GM23248 (cell line): Measurements from ENCODE around the gene CCT3. TPM values are rescaled to one million over a fixed set of nuclear protein-coding genes. Genes with fewer than 3 reads are reported as not detected.

Experiments used
- DNase-seq: peaks from one replicate; pipeline ENCODE4 v3.0.0-alpha.2; 2015
- H2AFZ ChIP-seq: fragments of 200-600 bp; sonication (generic); 2 replicates; pipeline ENCODE4 v1.6.1; 2016; ENCODE audit warnings: antibody characterized with exemption
- H3F3A ChIP-seq: fragments of 200-600 bp; sonication (generic); 2 replicates; pipeline ENCODE4 v1.6.1; 2016; ENCODE audit warnings: mild to moderate bottlenecking, antibody characterized with exemption, mixed run types; ENCODE audit not compliant: insufficient read depth
- H3K27ac ChIP-seq: fragments of 200-600 bp; sonication (generic); 2 replicates; pipeline ENCODE4 v1.5.1; 2016; ENCODE audit warnings: mild to moderate bottlenecking
- H3K27me3 ChIP-seq: fragments of 200-600 bp; sonication (generic); replicated peaks from 2 replicates; pipeline ENCODE4 v1.6.1; 2016; ENCODE audit warnings: mild to moderate bottlenecking; ENCODE audit not compliant: insufficient read depth
- H3K36me3 ChIP-seq: fragments of 200-600 bp; sonication (generic); 2 replicates; pipeline ENCODE4 v1.6.1; 2016; ENCODE audit warnings: low read depth, mild to moderate bottlenecking
- H3K4me1 ChIP-seq: fragments of 200-600 bp; sonication (generic); 2 replicates; pipeline ENCODE4 v1.6.1; 2016; ENCODE audit warnings: mild to moderate bottlenecking; ENCODE audit not compliant: insufficient read depth
- H3K4me2 ChIP-seq: fragments of 200-600 bp; sonication (generic); one replicate; pipeline ENCODE4 v1.6.1; 2016; ENCODE audit warnings: mild to moderate bottlenecking; ENCODE audit not compliant: unreplicated experiment
- H3K4me3 ChIP-seq: fragments of 200-600 bp; sonication (generic); 2 replicates; pipeline ENCODE4 v1.5.1; 2016; ENCODE audit warnings: mild to moderate bottlenecking
- H3K79me2 ChIP-seq: fragments of 200-600 bp; sonication (generic); 2 replicates; pipeline ENCODE4 v1.6.1; 2016; ENCODE audit warnings: mild to moderate bottlenecking; ENCODE audit not compliant: insufficient read depth
- H3K9ac ChIP-seq: fragments of 200-600 bp; sonication (generic); 2 replicates; pipeline ENCODE4 v1.6.1; 2016; ENCODE audit warnings: mild to moderate bottlenecking
- H3K9me2 ChIP-seq: fragments of 200-600 bp; sonication (generic); 2 replicates; pipeline ENCODE4 v1.6.1; 2016; ENCODE audit warnings: mixed run types, mild to moderate bottlenecking, moderate library complexity; ENCODE audit not compliant: insufficient read depth
- H3K9me3 ChIP-seq: fragments of 200-600 bp; sonication (generic); one replicate; pipeline ENCODE4 v1.6.1; 2017; ENCODE audit warnings: low read depth
- H4K20me1 ChIP-seq: fragments of 200-600 bp; sonication (generic); 2 replicates; pipeline ENCODE4 v1.6.0; 2016; ENCODE audit not compliant: insufficient read depth
- EZH2 ChIP-seq: fragments of 200-600 bp; sonication (generic); IDR thresholded peaks from 2 replicates; pipeline ENCODE4 v1.6.1; 2018; ENCODE audit warnings: antibody characterized with exemption, mild to moderate bottlenecking; ENCODE audit not compliant: insufficient read depth, poor library complexity, severe bottlenecking
- EZH2phosphoT487 ChIP-seq: fragments of 200-600 bp; sonication (generic); IDR thresholded peaks from 2 replicates; pipeline ENCODE4 v1.6.1; 2018; ENCODE audit warnings: antibody characterized with exemption, moderate library complexity, mild to moderate bottlenecking, low read depth; ENCODE audit not compliant: insufficient read depth
- WGBS, 2 experiments: methylation state at CpG; one replicate each; pipeline ENCODE4 v1.1.6; 2015 to 2017; ENCODE audit warnings: low lambda C conversion rate in 2 of 2, low coverage in 1 of 2; ENCODE audit errors: missing lambda C conversion rate in 2 of 2; 5-methylcytosine and 5-hydroxymethylcytosine counted together
- in situ Hi-C: fragments of 300-500 bp; cut with MboI; formaldehyde crosslinking; loops from 2 replicates; pipeline ENCODE4 v1.15.0; 2020
- polyA plus RNA-seq: library from polyadenylated mRNA; unstranded; fragments of >200 nt; fragmentation: Nextera tagmentation; extraction: Ambion mirVana; gene quantifications from 2 replicates; pipeline ENCODE4 v1.2.1, GENCODE V29; 2016
- total RNA-seq: library from RNA; depleted of rRNA; stranded (reverse); fragments of >200 nt; shearing (Covaris generic); gene quantifications from 2 replicates; pipeline ENCODE4 v1.2.3, GENCODE V29; 2014

The CCT3 gene
- total and polyA plus RNA-seq, 2 experiments from 2014 or later = 226 to 307 TPM

DNA sequence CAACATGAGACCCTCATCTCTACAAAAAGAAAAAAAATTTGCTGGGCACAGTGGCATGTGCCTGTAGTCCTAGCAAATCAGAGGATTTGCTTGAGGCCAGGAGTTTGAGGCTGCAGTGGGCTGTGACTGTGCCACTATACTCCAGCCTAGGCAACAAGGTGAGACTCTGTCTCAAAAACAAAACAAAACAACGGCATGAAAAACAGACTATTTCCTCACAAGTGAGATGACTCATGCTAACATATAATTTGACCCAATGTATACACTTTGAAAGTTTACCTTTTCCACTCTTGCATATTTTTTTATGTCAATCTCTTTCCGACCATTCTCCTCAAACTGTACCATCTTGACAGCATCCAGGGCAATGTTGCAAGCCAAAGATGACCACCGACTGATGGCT lies 17.5 kb downstream of the CCT3 start:
- no peaks in the 10 kb centered on the region for H3K9me2 ChIP-seq
- H3K9me3 ChIP-seq = no peaks in the 10 kb centered on the region
- no peaks in the 10 kb centered on the region for H4K20me1 ChIP-seq
- peaks cover 42% of the 10 kb centered on the region for H3F3A ChIP-seq
- H2AFZ ChIP-seq = no peak overlapping the region
- H3K4me2 ChIP-seq = no peak overlapping the region
- H3K36me3 ChIP-seq = peaks cover 74% of the 10 kb centered on the region
- no peaks in the 10 kb centered on the region for H3K27me3 ChIP-seq
- H3K4me3 ChIP-seq = no peak overlapping the region
- in situ Hi-C loops = no loop called here
- peaks cover 52% of the 10 kb centered on the region for H3K79me2 ChIP-seq
- no peak for DNase-seq
- H3K4me1 ChIP-seq = no peaks in the 10 kb centered on the region
- WGBS, 2 experiments = 74 to 75% methylated on average over 3 of the region's 3 CpGs
- TF ChIP-seq EZH2 (no peak), EZH2phosphoT487 (no peak)
- no peak overlapping the region for H3K9ac ChIP-seq
- H3K27ac ChIP-seq = no peak overlapping the region

DNA sequence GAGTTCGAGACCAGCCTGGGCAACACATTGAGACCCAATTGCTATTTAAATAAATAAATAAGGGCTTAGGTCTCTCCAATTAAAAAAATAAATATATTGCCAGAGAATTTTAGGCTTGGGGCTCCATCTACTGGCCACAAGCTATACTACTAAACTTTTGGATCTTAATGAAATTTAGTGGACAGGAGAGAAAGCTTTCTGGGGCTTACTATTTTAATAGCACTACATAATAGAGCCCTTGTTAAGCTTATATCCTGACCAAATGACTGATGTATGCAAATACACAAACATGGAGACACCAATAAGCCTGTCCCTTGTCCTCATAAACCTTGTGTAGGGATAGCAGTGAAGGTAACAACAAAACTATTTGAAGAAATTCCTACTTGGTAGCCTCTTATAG lies 18.4 kb downstream of the CCT3 start:
- Histone ChIP-seq H3K4me2 (no peak overlapping the region), H2AFZ (no peak overlapping the region), H3K79me2 (peaks cover 52% of the 10 kb centered on the region), H3K27ac (no peak overlapping the region), H4K20me1 (no peaks in the 10 kb centered on the region), H3F3A (peaks cover 39% of the 10 kb centered on the region), H3K9me2 (no peaks in the 10 kb centered on the region), H3K9ac (no peak overlapping the region), H3K4me3 (no peak overlapping the region), H3K4me1 (no peaks in the 10 kb centered on the region), H3K27me3 (no peaks in the 10 kb centered on the region), H3K36me3 (peaks cover 82% of the 10 kb centered on the region), H3K9me3 (no peaks in the 10 kb centered on the region)
- DNase-seq = peak; percentile 49
- TF ChIP-seq EZH2phosphoT487 (no peak), EZH2 (no peak)
- WGBS, 2 experiments = 73 to 74% methylated on average over 1 of the region's 1 CpG
- in situ Hi-C loops = no loop called here

DNA sequence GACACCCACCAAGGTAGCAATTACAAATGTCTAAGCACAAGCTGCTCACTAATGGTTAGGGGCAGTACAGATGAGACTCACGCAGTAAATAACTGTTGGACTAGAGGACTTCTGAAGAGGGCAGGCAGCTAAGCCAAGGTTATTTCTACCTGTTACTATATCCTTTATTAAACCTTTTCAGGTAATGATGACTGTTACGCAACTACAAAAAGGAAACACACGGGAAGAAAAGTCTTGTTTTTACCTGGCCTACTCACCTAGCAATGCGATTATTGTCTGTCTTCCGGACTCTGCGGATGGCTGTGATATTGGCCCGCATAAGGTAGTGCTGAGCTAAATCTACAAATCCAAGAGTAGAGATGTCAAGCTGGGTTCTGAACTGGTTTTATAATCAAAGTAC lies 21.2 kb downstream of the CCT3 start:
- H3K9ac ChIP-seq = no peak overlapping the region
- WGBS, 2 experiments = 92 to 93% methylated on average over 7 of the region's 7 CpGs
- H3K9me2 ChIP-seq = no peaks in the 10 kb centered on the region
- H3K27ac ChIP-seq = no peak overlapping the region
- no peak overlapping the region for H2AFZ ChIP-seq
- peaks cover 47% of the 10 kb centered on the region for H3F3A ChIP-seq
- H4K20me1 ChIP-seq = no peaks in the 10 kb centered on the region
- TF ChIP-seq EZH2phosphoT487 = no peak
- no peak for TF ChIP-seq EZH2
- H3K9me3 ChIP-seq = no peaks in the 10 kb centered on the region
- H3K4me2 ChIP-seq = no peak overlapping the region
- in situ Hi-C loops = no loop called here
- peaks cover 47% of the 10 kb centered on the region for H3K79me2 ChIP-seq
- H3K27me3 ChIP-seq = no peaks in the 10 kb centered on the region
- DNase-seq = no peak
- no peak overlapping the region for H3K4me3 ChIP-seq
- peaks cover 84% of the 10 kb centered on the region for H3K36me3 ChIP-seq
- H3K4me1 ChIP-seq = no peaks in the 10 kb centered on the region

- TF ChIP-seq EZH2phosphoT487 = no peak
- no peak for TF ChIP-seq EZH2
- Histone ChIP-seq H3K9me3 (no peaks in the 10 kb centered on the region), H3K27me3 (no peaks in the 10 kb centered on the region), H3K4me2 (no peak overlapping the region), H3K27ac (peak overlapping the region; percentile 24), H3F3A (peaks cover 50% of the 10 kb centered on the region), H3K79me2 (0 out of 2 replicates have a peak, but pooled peaks cover 6% of the 10 kb centered on the region), H3K36me3 (peaks cover 79% of the 10 kb centered on the region), H3K9me2 (no peaks in the 10 kb centered on the region), H4K20me1 (no peaks in the 10 kb centered on the region), H3K4me3 (no peak overlapping the region), H3K4me1 (peaks cover 8% of the 10 kb centered on the region; the same call in 1 of the 2 replicates), H3K9ac (no peak overlapping the region), H2AFZ (no peak overlapping the region)
- 68 to 71% methylated on average over 6 of the region's 6 CpGs for WGBS, 2 experiments
- in situ Hi-C loops = no loop called here
- peak; percentile 60 for DNase-seq
Measured at GRCh38 chr1:156310962-156311361, 27.1 kb downstream of the CCT3 start.

- no peaks in the 10 kb centered on the region for H3K27me3 ChIP-seq
- in situ Hi-C loops = no loop called here
- no peak overlapping the region for H3K27ac ChIP-seq
- H3F3A ChIP-seq = peaks cover 50% of the 10 kb centered on the region
- H4K20me1 ChIP-seq = no peaks in the 10 kb centered on the region
- H2AFZ ChIP-seq = no peak overlapping the region
- DNase-seq = peak; percentile 60
- no peak overlapping the region for H3K4me3 ChIP-seq
- H3K4me1 ChIP-seq = peaks cover 8% of the 10 kb centered on the region; the same call in 1 of the 2 replicates
- H3K9me3 ChIP-seq = no peaks in the 10 kb centered on the region
- H3K79me2 ChIP-seq = 0 out of 2 replicates have a peak, but pooled peaks cover 5% of the 10 kb centered on the region
- no peak overlapping the region for H3K9ac ChIP-seq
- H3K36me3 ChIP-seq = peaks cover 63% of the 10 kb centered on the region
- no peaks in the 10 kb centered on the region for H3K9me2 ChIP-seq
- no peak for TF ChIP-seq EZH2phosphoT487
- no peak for TF ChIP-seq EZH2
- H3K4me2 ChIP-seq = no peak overlapping the region
Measured at GRCh38 chr1:156308078-156308477, 30.0 kb downstream of the CCT3 start.
